GM12801 (cell line): Measurements from ENCODE around the gene OTOA.

Experiments used
- TF ChIP-seq, protein P1 (sequence below): IDR thresholded peaks from one replicate; pipeline ENCODE4 v1.5.1; 2011; ENCODE audit warnings: control low read depth; ENCODE audit not compliant: insufficient read length; ENCODE audit errors: extremely low read depth

Gene OTOA

DNA sequence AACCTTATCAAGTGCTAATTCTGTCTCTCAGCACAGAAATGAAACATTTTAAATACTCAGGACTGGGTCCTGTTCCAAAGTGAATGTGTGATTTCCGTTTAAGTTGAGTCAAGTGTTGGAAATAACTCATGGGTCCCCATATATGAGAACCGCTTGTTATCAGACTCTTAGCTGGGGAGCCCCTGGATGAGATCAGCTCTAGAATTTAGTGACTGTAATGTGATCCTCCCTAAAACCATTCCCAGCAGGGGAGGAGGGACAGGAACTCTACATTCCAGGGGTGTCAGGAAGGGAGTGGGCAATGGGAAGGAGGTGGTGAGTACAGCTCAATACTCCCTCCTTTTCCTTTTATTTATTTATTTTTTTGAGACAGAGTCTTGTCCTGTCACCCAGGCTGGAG lies 37.5 kb downstream of the OTOA start:
- TF ChIP-seq, protein P1, sequence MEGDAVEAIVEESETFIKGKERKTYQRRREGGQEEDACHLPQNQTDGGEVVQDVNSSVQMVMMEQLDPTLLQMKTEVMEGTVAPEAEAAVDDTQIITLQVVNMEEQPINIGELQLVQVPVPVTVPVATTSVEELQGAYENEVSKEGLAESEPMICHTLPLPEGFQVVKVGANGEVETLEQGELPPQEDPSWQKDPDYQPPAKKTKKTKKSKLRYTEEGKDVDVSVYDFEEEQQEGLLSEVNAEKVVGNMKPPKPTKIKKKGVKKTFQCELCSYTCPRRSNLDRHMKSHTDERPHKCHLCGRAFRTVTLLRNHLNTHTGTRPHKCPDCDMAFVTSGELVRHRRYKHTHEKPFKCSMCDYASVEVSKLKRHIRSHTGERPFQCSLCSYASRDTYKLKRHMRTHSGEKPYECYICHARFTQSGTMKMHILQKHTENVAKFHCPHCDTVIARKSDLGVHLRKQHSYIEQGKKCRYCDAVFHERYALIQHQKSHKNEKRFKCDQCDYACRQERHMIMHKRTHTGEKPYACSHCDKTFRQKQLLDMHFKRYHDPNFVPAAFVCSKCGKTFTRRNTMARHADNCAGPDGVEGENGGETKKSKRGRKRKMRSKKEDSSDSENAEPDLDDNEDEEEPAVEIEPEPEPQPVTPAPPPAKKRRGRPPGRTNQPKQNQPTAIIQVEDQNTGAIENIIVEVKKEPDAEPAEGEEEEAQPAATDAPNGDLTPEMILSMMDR = no peak

DNA sequence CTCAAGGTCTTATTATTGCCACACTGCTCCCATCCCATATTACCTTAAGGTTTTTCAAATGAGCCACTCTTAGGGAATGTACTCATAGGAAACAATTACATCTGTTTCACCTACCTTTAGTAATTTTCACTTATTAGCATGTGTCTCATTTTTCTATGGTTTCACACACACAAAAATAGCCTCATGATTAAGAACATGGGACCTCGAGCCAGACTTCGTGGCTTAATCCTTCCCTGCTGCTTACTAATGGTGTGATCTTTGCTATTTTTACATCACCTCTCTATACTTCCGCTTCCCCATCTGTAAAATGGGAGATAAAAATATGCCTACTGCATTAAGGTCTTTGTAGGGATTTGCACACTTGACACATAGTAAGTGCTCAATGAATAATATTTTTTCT lies 38.5 kb downstream of the OTOA start:
- TF ChIP-seq, protein P1 = no peak

DNA sequence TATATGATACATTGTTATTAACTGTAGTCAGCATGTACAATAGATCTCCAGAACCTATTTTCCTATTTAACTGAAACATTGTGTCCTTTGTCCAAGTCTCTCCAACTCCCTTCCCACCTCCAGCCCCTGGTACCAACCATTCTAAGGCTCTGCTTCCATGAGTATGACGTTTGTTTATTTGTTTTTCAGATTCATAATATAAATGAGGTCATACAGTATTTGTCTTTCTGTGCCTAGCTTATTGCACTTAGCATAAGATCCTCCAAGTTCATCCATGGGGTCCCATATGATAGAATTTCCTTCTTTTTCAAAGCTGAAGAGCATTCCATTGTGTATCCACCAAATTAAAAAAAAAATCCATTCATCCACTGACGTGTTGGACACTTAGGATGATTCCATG lies 39.4 kb downstream of the OTOA start:
- TF ChIP-seq, protein P1 = no peak

DNA sequence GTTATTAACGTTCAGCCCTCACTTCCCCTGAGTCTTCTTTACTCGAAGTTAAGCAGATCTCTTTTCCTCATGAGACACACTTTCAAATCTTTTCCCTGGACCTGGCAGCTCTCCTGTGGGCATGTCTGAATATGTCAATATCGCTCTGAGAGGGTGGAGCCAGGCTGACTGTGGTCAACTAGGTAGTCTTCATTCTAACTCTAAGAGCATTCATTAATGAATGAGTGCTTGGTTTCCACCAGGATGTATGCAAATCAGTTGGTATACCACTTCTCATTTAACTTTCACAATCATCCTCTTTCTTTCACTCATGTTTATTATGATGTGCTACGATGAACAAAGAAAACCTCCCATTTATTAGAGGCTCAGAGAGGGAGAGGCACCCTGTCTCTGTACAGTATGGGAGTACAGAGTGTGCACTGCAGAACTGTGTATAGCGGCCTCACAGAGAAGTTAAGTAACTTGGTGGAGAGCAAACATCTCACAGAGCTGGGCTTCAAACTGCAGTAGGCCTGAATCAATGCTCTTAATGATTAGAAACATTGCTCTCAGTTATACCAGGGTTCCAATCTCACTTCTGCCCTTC lies 39.9 kb downstream of the OTOA start:
- TF ChIP-seq, protein P1 = no peak

DNA sequence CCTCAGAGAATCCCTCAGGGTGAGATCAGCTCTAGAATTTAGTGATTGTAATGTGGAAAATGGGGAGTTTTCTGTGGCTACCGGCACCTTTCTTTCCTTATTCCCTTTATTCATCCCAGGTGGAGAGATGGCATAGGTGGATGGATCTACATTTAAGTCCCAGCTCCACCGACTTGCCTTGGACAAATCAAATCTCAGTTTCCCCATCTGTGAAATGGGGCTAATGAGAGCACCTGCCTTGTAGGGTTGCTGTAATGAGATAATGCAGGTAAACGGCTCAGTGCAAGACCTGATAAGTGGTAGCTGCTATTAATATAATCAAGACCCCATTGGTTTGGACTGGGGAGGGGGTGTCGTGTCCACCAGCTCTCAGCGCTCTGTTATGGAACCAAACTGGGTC lies 40.5 kb downstream of the OTOA start:
- TF ChIP-seq, protein P1 = no peak

DNA sequence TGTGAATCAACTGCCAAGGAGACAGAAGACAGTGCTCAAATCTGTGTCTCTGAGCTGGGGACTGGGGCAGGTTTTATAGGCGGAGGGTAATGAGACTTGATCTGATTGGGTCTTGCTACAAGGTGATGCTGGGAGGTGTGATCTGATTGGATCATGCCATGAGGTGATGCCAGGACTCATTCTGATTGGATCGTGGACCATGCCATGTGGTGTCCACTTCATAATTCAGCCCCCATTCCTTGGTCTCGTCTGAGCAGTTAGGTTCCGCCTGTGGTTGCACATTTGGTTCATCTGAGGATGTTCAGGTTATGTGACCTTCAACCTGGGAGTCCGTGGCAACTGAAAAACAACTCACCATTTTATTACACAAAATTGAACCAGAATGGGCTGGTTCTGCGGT lies 41.0 kb downstream of the OTOA start:
- TF ChIP-seq, protein P1 = no peak

DNA sequence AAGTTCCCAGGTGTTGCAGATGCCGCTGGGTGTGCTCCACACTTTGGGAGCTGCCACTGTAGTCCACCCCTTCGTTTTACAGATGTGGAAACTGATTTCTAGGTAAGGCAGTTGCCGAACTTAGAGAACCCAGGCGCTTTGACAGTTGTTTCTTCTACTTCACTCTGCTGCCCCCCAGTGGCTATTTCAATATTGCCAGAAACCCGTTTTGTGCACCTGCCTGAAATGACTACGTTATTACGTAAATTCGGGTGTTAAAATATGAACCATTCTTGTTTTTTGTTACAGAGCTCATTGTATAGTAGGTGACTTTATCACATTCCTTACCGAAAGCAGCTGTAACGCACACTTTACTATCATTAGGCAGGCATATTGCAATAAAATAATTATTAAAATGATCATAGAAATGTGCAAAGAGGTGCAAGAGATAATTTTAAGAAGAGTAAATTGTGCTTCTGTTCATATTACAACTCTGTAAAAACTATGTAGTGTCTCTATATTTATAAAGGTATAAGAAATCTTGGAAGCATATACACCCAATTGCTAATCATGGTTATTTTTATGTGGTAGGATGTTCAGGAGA lies 44.9 kb downstream of the OTOA start:
- TF ChIP-seq, protein P1 = peak; percentile 5

DNA sequence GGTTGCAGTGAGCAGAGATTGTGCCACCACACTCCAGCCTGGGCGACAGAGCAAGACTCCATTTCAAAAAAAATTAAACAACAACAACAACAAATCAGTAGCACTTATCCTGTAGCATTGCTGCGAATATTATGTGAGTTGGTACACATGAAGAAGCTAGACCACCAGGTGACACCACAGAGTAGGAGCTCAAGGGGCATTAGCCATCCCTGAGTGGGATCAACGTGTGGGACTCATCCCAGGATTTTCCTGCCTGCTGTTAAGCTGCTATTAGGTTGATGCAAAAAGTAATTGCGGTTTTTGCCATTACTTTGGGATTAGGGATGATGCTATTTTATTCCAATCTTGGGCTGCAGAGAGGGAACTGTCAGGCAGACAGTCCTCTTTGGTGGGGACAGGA lies 47.2 kb downstream of the OTOA start:
- TF ChIP-seq, protein P1 = no peak
